Mesodermal cell (in vitro differentiated cells): ENCODE results near the gene SLC1A4.
"Not testable (repeated sequence)": the region's sequence is repeated elsewhere in the genome, so short reads cannot be mapped to it uniquely, and the experiment has no call there.

ENCODE experiments used
- H3K27ac ChIP-seq: 2 replicates; pipeline ENCODE4 v1.7.0; 2013; ENCODE audit warnings: mild to moderate bottlenecking, low read depth, low read length, moderate library complexity; ENCODE audit not compliant: severe bottlenecking
- H3K36me3 ChIP-seq: 2 replicates; pipeline ENCODE4 v1.7.1; 2013; ENCODE audit warnings: mild to moderate bottlenecking, low read length, moderate library complexity; ENCODE audit not compliant: control insufficient read depth, insufficient read depth
- H3K4me1 ChIP-seq: one replicate; pipeline ENCODE4 v1.7.1; 2013; ENCODE audit warnings: mild to moderate bottlenecking, low read length; ENCODE audit not compliant: insufficient read depth, control insufficient read depth, poor library complexity, severe bottlenecking
- H3K4me3 ChIP-seq: 2 replicates; pipeline ENCODE4 v1.7.0; 2013; ENCODE audit warnings: low read length, control low read depth, mild to moderate bottlenecking; ENCODE audit not compliant: insufficient read depth, poor library complexity, severe bottlenecking; ENCODE audit errors: extremely low read depth
- H3K9me3 ChIP-seq: 2 replicates; pipeline ENCODE4 v1.7.1; 2013; ENCODE audit warnings: mild to moderate bottlenecking, low read length, moderate library complexity; ENCODE audit not compliant: control insufficient read depth
- WGBS, 2 experiments: methylation state at CpG; one replicate each; pipeline ENCODE4 v1.1.5; 2013; ENCODE audit warnings: missing lambda C conversion rate in 2 of 2; ENCODE audit not compliant: insufficient coverage in 2 of 2; 5-methylcytosine and 5-hydroxymethylcytosine counted together

Gene SLC1A4

GRCh38 chr2:65025453-65026123 lies 36.4 kb downstream of the SLC1A4 start:
- 96 to 100% methylated on average over 5 to 6 of the region's 8 CpGs for WGBS, 2 experiments
- no peaks in the 10 kb centered on the region for H3K9me3 ChIP-seq
- peaks cover 14% of the 10 kb centered on the region for H3K4me1 ChIP-seq
- peaks cover 22% of the 10 kb centered on the region for H3K36me3 ChIP-seq
- H3K4me3 ChIP-seq, result no peak overlapping the region
- no peak overlapping the region for H3K27ac ChIP-seq

GRCh38 chr2:65026154-65026553 lies 37.0 kb downstream of the SLC1A4 start:
- Histone ChIP-seq H3K27ac (no peak overlapping the region), H3K4me1 (peaks cover 14% of the 10 kb centered on the region)
- WGBS, 2 experiments, result 100% methylated on average over 2 to 3 of the region's 8 CpGs

GRCh38 chr2:65026704-65027464 lies 37.7 kb downstream of the SLC1A4 start:
- no peak overlapping the region for H3K4me3 ChIP-seq
- peaks cover 16% of the 10 kb centered on the region for H3K36me3 ChIP-seq
- H3K9me3 ChIP-seq, result no peaks in the 10 kb centered on the region
- WGBS, 2 experiments, result 88 to 99% methylated on average over 4 to 10 of the region's 13 CpGs
- peaks cover 19% of the 10 kb centered on the region for H3K4me1 ChIP-seq
- H3K27ac ChIP-seq, result no peak overlapping the region

More at GRCh38 chr2:65026154-65026553, 37.0 kb downstream of the SLC1A4 start:
- H3K4me3 ChIP-seq, result no peak overlapping the region
- H3K9me3 ChIP-seq, result no peaks in the 10 kb centered on the region
- peaks cover 18% of the 10 kb centered on the region for H3K36me3 ChIP-seq

GRCh38 chr2:65027616-65028244 lies 38.5 kb downstream of the SLC1A4 start:
- 75 to 88% methylated on average over 3 to 6 of the region's 8 CpGs for WGBS, 2 experiments
- Histone ChIP-seq H3K4me3 (no peak overlapping the region), H3K36me3 (peaks cover 10% of the 10 kb centered on the region), H3K4me1 (peaks cover 19% of the 10 kb centered on the region), H3K9me3 (no peaks in the 10 kb centered on the region), H3K27ac (no peak overlapping the region)

GRCh38 chr2:65030476-65031332 lies 41.5 kb downstream of the SLC1A4 start:
- Histone ChIP-seq H3K36me3 (no peaks in the 10 kb centered on the region), H3K27ac (no peak overlapping the region), H3K9me3 (no peaks in the 10 kb centered on the region), H3K4me3 (no peak overlapping the region), H3K4me1 (peaks cover 5% of the 10 kb centered on the region)
- WGBS, 2 experiments, result 90% methylated on average over 8 of the region's 11 CpGs

- no peaks in the 10 kb centered on the region for H3K9me3 ChIP-seq
- 35 to 64% methylated on average over 3 to 4 of the region's 8 CpGs for WGBS, 2 experiments
- H3K27ac ChIP-seq, result no peak overlapping the region
- no peak overlapping the region for H3K4me3 ChIP-seq
- no peaks in the 10 kb centered on the region for H3K36me3 ChIP-seq
- peaks cover 5% of the 10 kb centered on the region for H3K4me1 ChIP-seq
Measured at GRCh38 chr2:65031341-65032018, 42.3 kb downstream of the SLC1A4 start.

GRCh38 chr2:65032019-65032975 lies 43.1 kb downstream of the SLC1A4 start:
- Histone ChIP-seq H3K4me3 (no peak overlapping the region), H3K9me3 (no peaks in the 10 kb centered on the region), H3K27ac (no peak overlapping the region), H3K36me3 (no peaks in the 10 kb centered on the region), H3K4me1 (peaks cover 5% of the 10 kb centered on the region)
- WGBS, 2 experiments, result 70 to 71% methylated on average over 3 to 5 of the region's 13 CpGs

GRCh38 chr2:65033178-65033577 lies 44.0 kb downstream of the SLC1A4 start:
- no CpG with 5 or more reads among the region's 4 CpGs for WGBS, 2 experiments
- no peaks in the 10 kb centered on the region for H3K9me3 ChIP-seq
- H3K27ac ChIP-seq, result no peak overlapping the region
- no peaks in the 10 kb centered on the region for H3K36me3 ChIP-seq
- no peak overlapping the region for H3K4me3 ChIP-seq
- H3K4me1 ChIP-seq, result peaks cover 5% of the 10 kb centered on the region

- H3K4me3 ChIP-seq, H3K36me3 ChIP-seq, H3K9me3 ChIP-seq, H3K27ac ChIP-seq, H3K4me1 ChIP-seq: not testable (repeated sequence)
- WGBS, 2 experiments, result 90 to 100% methylated on average over 1 to 2 of the region's 4 CpGs
Measured at GRCh38 chr2:65033667-65034066, 44.5 kb downstream of the SLC1A4 start.
